Neuronal stem cell (in vitro differentiated cells): ENCODE results near the gene FEZ2.

Experiments
- DNase-seq: peaks from one replicate; pipeline ENCODE4 v3.0.0-alpha.2; 2013; ENCODE audit warnings: low spot score
- H2AFZ ChIP-seq: one replicate; pipeline ENCODE4 v1.6.1; 2013; ENCODE audit warnings: mild to moderate bottlenecking, low read length, inconsistent platforms
- H2AK5ac ChIP-seq: 2 replicates; pipeline ENCODE4 v1.6.1; 2013; ENCODE audit warnings: low read depth, mild to moderate bottlenecking, inconsistent platforms, low read length, moderate library complexity, mixed read lengths
- H2BK120ac ChIP-seq: 2 replicates; pipeline ENCODE4 v1.6.1; 2013; ENCODE audit warnings: low read depth, mild to moderate bottlenecking, inconsistent platforms, low read length, moderate library complexity, mixed read lengths
- H2BK12ac ChIP-seq: one replicate; pipeline ENCODE4 v1.6.1; 2013; ENCODE audit warnings: low read length, inconsistent platforms
- H2BK15ac ChIP-seq: 2 replicates; pipeline ENCODE4 v1.6.1; 2013; ENCODE audit warnings: mild to moderate bottlenecking, low read length, inconsistent platforms, mixed read lengths
- H2BK5ac ChIP-seq: one replicate; pipeline ENCODE4 v1.6.1; 2013; ENCODE audit warnings: inconsistent platforms, mild to moderate bottlenecking, low read length, moderate library complexity
- H3K14ac ChIP-seq: one replicate; pipeline ENCODE4 v1.6.1; 2013; ENCODE audit warnings: low read length, inconsistent platforms
- H3K18ac ChIP-seq: 2 replicates; pipeline ENCODE4 v1.6.1; 2013; ENCODE audit warnings: low read length, inconsistent platforms
- H3K23ac ChIP-seq: 2 replicates; pipeline ENCODE4 v1.6.1; 2013; ENCODE audit warnings: low read depth, mild to moderate bottlenecking, mixed read lengths, low read length, inconsistent platforms; ENCODE audit not compliant: poor library complexity
- H3K27ac ChIP-seq: replicated peaks from 3 replicates; pipeline ENCODE4 v1.5.1; 2013; ENCODE audit warnings: low read length, inconsistent platforms
- H3K27me3 ChIP-seq, 3 experiments: 2 replicates each; pipeline ENCODE4 v1.6.1; 2013; ENCODE audit warnings: low read length in 3 of 3, mild to moderate bottlenecking in 2 of 3, inconsistent platforms in 1 of 3, low read depth in 1 of 3, mixed read lengths in 1 of 3, moderate library complexity in 1 of 3; ENCODE audit not compliant: control insufficient read depth in 3 of 3, insufficient read depth in 3 of 3
- H3K36me3 ChIP-seq, 2 donors: replicated peaks in 1 of 2; 2 replicates each; pipeline ENCODE4 v1.6.1; 2013; ENCODE audit warnings: low read length in 2 of 2; ENCODE audit not compliant: control insufficient read depth in 2 of 2, insufficient read depth in 2 of 2
- H3K4ac ChIP-seq: 2 replicates; pipeline ENCODE4 v1.6.1; 2013; ENCODE audit warnings: inconsistent platforms, mild to moderate bottlenecking, low read length, moderate library complexity
- H3K4me1 ChIP-seq, 2 donors: 1 replicate in 1 of 2; 2 replicates in 1 of 2; pipeline ENCODE4 v1.6.1; 2013; ENCODE audit warnings: low read length in 2 of 2, low read depth in 1 of 2; ENCODE audit not compliant: control insufficient read depth in 2 of 2, insufficient read depth in 1 of 2
- H3K4me2 ChIP-seq: one replicate; pipeline ENCODE4 v1.6.1; 2013; ENCODE audit warnings: mild to moderate bottlenecking, low read length, inconsistent platforms; ENCODE audit not compliant: insufficient read depth, poor library complexity, severe bottlenecking
- H3K4me3 ChIP-seq, 2 donors: 2 replicates each; pipeline ENCODE4 v1.5.1; 2013; ENCODE audit warnings: low read length in 2 of 2, mild to moderate bottlenecking in 2 of 2, inconsistent platforms in 1 of 2, moderate library complexity in 1 of 2
- H3K79me1 ChIP-seq: one replicate; pipeline ENCODE4 v1.6.1; 2013; ENCODE audit warnings: low read depth, mild to moderate bottlenecking, inconsistent platforms, low read length, moderate library complexity
- H3K9ac ChIP-seq: one replicate; pipeline ENCODE4 v1.6.1; 2013; ENCODE audit warnings: mild to moderate bottlenecking, low read depth, low read length, inconsistent platforms; ENCODE audit not compliant: poor library complexity
- H3K9me3 ChIP-seq, 2 donors: replicated peaks in 1 of 2; 2 replicates each; pipeline versions ENCODE3 to v1.6.1; 2013; ENCODE audit warnings: low read length in 2 of 2, mild to moderate bottlenecking in 2 of 2, inconsistent platforms in 1 of 2, low read depth in 1 of 2, mixed read lengths in 1 of 2, moderate library complexity in 1 of 2; ENCODE audit not compliant: control insufficient read depth in 2 of 2, insufficient read depth in 1 of 2
- H4K8ac ChIP-seq: one replicate; pipeline ENCODE4 v1.6.1; 2013; ENCODE audit warnings: low read depth, mild to moderate bottlenecking, inconsistent platforms, low read length, moderate library complexity
- H4K91ac ChIP-seq: one replicate; pipeline ENCODE4 v1.6.1; 2013; ENCODE audit warnings: low read length, low read depth, mild to moderate bottlenecking, inconsistent platforms; ENCODE audit not compliant: poor library complexity
- WGBS, 2 donors: extraction: QIAGEN DNeasy Blood & Tissue Kit; methylation state at CpG; one replicate each; pipeline ENCODE4 v1.1.7; 2013; ENCODE audit warnings: missing lambda C conversion rate in 2 of 2, mixed read lengths in 1 of 2; ENCODE audit not compliant: insufficient read length in 2 of 2, insufficient replicate concordance in 1 of 2; ENCODE audit errors: extremely low coverage in 2 of 2; 5-methylcytosine and 5-hydroxymethylcytosine counted together

FEZ2 gene

DNA sequence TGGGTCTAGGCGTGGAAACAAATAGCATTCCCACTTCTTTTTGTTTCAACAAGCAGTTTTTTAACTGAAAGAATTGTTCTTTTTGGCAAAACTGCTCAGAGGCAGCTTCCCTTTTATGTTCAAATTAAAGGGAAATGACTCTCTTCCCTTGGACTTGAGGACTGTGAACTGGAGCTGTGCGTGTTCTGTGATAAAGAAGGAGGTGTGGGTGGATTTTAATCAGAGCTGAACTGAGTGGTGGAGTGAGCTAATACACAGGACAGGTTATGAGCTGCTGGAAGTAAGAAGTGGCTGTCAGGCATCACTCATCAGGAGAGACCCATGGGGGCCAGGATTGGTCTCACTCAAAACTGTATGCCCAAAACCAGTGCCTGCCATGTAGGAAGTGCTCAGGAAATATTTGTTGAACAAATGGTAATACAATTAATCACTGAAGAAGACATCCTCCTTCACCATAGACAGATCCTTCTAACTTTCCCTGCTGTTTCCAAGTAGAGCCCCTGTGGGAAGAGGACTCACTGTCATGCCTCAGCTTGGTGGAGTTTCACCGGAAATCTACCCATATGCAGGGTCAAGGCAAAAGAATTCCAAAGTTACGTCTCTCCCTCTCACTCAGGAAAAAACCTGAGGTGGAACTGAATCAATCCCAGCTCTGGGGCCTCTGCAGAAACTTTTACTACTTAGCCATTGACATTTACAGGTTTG lies 55.9 kb downstream of the FEZ2 start:
- H2BK5ac ChIP-seq = no peak overlapping the region
- no peak overlapping the region for H4K8ac ChIP-seq
- no peak overlapping the region for H3K9ac ChIP-seq
- no peaks in the 10 kb centered on the region for H3K9me3 ChIP-seq
- H3K4me1 ChIP-seq = no peaks in the 10 kb centered on the region
- H2BK15ac ChIP-seq = no peak overlapping the region
- no peak overlapping the region for H3K4me2 ChIP-seq
- no peak overlapping the region for H3K23ac ChIP-seq
- no peak overlapping the region for H3K14ac ChIP-seq
- H3K18ac ChIP-seq = no peak overlapping the region
- no peak overlapping the region for H2AFZ ChIP-seq
- no peak for DNase-seq
- H3K27me3 ChIP-seq = no peaks in the 10 kb centered on the region
- H3K79me1 ChIP-seq = no peaks in the 10 kb centered on the region
- no peak overlapping the region for H2BK12ac ChIP-seq
- H3K4ac ChIP-seq = no peak overlapping the region
- WGBS, 2 donors = no CpG with 5 or more reads among the region's 4 CpGs
- no peak overlapping the region for H2BK120ac ChIP-seq
- no peak overlapping the region for H2AK5ac ChIP-seq
- peaks cover 7 to 61% of the 10 kb centered on the region in 2 donors for H3K36me3 ChIP-seq
- H3K27ac ChIP-seq = no peak overlapping the region
- H3K4me3 ChIP-seq = no peak overlapping the region
- no peak overlapping the region for H4K91ac ChIP-seq

DNA sequence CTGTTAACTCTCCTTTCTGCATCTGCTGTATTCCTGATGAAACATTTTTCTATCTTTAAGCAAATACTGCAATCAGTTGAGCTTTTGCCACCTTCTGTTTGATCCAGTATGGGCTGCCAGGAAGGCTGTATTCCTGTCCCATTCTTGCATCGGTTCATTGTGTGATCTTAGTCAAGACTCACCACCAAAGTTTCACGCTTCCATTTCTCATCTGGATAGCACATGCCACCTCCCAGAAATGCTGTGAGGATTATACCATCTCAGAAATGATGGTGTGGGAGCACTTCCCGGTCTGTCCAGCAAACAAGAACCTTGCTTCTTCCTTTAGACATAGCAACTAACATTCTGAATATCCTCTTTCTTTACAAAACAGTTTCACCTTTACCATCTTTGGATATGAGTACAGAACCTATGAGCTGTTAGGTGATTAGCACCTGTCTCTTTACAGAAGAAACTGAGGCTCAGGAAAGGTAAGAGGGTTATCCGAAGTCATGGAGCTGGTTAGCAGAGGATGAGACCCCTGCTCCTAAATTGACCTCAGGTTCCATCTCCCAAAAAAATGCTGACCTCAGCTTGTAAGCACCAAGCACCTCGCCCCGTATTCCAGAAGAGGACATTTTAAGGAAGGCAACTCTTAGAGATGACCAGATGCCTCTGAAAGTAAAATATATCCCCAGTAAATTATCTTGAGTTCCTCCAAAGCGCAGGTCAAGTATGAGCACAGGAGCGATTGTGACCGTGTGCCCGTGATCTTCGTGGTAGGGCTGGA lies 56.8 kb downstream of the FEZ2 start:
- no peak overlapping the region for H4K8ac ChIP-seq
- no peak overlapping the region for H4K91ac ChIP-seq
- no peak overlapping the region for H2BK120ac ChIP-seq
- no peak overlapping the region for H3K4ac ChIP-seq
- H2BK5ac ChIP-seq = no peak overlapping the region
- no peaks in the 10 kb centered on the region for H3K79me1 ChIP-seq
- no peak overlapping the region for H3K9ac ChIP-seq
- H3K9me3 ChIP-seq = no peaks in the 10 kb centered on the region
- H3K27me3 ChIP-seq = no peaks in the 10 kb centered on the region
- no peak overlapping the region for H2BK12ac ChIP-seq
- no peak overlapping the region for H2AK5ac ChIP-seq
- WGBS, 2 donors = no CpG with 5 or more reads among the region's 11 CpGs
- H3K4me1 ChIP-seq = no peaks in the 10 kb centered on the region
- no peak overlapping the region for H3K23ac ChIP-seq
- no peak overlapping the region for H3K18ac ChIP-seq
- H3K4me3 ChIP-seq = no peak overlapping the region
- DNase-seq = no peak
- H3K36me3 ChIP-seq = peaks cover 7 to 55% of the 10 kb centered on the region in 2 donors
- H2AFZ ChIP-seq = no peak overlapping the region
- H2BK15ac ChIP-seq = no peak overlapping the region
- H3K27ac ChIP-seq = no peak overlapping the region
- H3K14ac ChIP-seq = no peak overlapping the region
- no peak overlapping the region for H3K4me2 ChIP-seq

GRCh38 chr2:36539631-36540030 lies 58.3 kb downstream of the FEZ2 start:
- no peak overlapping the region for H3K14ac ChIP-seq
- H3K4me3 ChIP-seq = no peak overlapping the region
- no peak overlapping the region for H2BK120ac ChIP-seq
- H3K4ac ChIP-seq = no peak overlapping the region
- no peak overlapping the region for H4K8ac ChIP-seq
- H3K18ac ChIP-seq = no peak overlapping the region
- H3K27ac ChIP-seq = no peak overlapping the region
- no CpG with 5 or more reads among the region's 7 CpGs for WGBS, 2 donors
- no peaks in the 10 kb centered on the region for H3K9me3 ChIP-seq
- no peak overlapping the region for H2BK12ac ChIP-seq
- H2AFZ ChIP-seq = no peak overlapping the region
- no peaks in the 10 kb centered on the region for H3K79me1 ChIP-seq
- no peak overlapping the region for H3K9ac ChIP-seq
- DNase-seq = no peak
- peaks cover 7 to 39% of the 10 kb centered on the region in 2 donors for H3K36me3 ChIP-seq
- no peaks in the 10 kb centered on the region for H3K4me1 ChIP-seq
- no peaks in the 10 kb centered on the region for H3K27me3 ChIP-seq
- no peak overlapping the region for H4K91ac ChIP-seq
- no peak overlapping the region for H2AK5ac ChIP-seq
- no peak overlapping the region for H2BK15ac ChIP-seq
- H2BK5ac ChIP-seq = no peak overlapping the region
- H3K4me2 ChIP-seq = no peak overlapping the region
- H3K23ac ChIP-seq = no peak overlapping the region

DNA sequence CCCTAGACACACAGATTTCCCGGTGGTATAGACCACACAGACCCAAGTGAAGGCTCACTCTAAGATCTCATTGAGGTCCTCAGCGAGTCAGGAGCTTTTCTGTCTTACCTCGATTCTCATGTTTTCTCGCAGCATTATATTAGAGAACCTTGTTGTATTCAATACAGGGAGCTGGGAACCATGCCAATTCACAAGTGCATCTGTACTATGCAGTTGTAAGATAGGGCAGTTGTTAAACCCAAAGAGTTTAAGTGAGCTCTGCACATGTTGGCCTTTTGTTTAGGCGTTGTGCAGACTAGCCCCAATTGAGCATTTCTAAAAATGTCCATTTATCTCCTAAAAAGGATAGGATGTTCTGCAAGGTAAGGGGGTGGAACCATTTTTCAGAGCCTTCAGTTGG lies 59.6 kb downstream of the FEZ2 start:
- Histone ChIP-seq H3K4me2 (no peak overlapping the region), H2BK5ac (no peak overlapping the region), H2BK120ac (no peak overlapping the region), H3K23ac (no peak overlapping the region), H3K36me3 (peaks cover 7 to 29% of the 10 kb centered on the region in 2 donors), H3K27ac (no peak overlapping the region), H3K14ac (no peak overlapping the region), H2BK15ac (no peak overlapping the region), H2AK5ac (no peak overlapping the region), H3K79me1 (no peaks in the 10 kb centered on the region), H2BK12ac (no peak overlapping the region), H2AFZ (no peak overlapping the region), H3K27me3 (no peaks in the 10 kb centered on the region), H3K9ac (no peak overlapping the region), H4K8ac (no peak overlapping the region), H3K4me3 (no peak overlapping the region), H3K4ac (no peak overlapping the region), H3K18ac (no peak overlapping the region), H3K9me3 (no peaks in the 10 kb centered on the region), H3K4me1 (no peaks in the 10 kb centered on the region), H4K91ac (no peak overlapping the region)
- no peak for DNase-seq
- WGBS, 2 donors = no CpG with 5 or more reads among the region's 5 CpGs
